SK-N-SH (cell line): ENCODE data around the gene NUSAP1. TPM values are rescaled to one million over a fixed set of nuclear protein-coding genes. Genes with fewer than 3 reads are reported as not detected.

Experiments
- CTCF ChIA-PET: fragments of 300-600, 350-600 bp; formaldehyde crosslinking; extraction: SDS; loops from one replicate; lab custom pipeline; 2021; lab: Yijun Ruan, JAX
- POLR2A ChIA-PET: fragments of 350-600 bp; sonication (Branson Sonifier 250); formaldehyde crosslinking; extraction: SDS; loops from one replicate; lab custom pipeline; 2020; ENCODE audit warnings: antibody characterized with exemption, inconsistent platforms; lab: Yijun Ruan, JAX
- DNase-seq: peaks from one replicate; pipeline ENCODE4 v3.0.0; 2012
- H2AFZ ChIP-seq: fragments of 200-600 bp; sonication (generic); 2 replicates; pipeline ENCODE4 v1.8.1; 2016; ENCODE audit warnings: antibody characterized with exemption, mild to moderate bottlenecking, low read depth
- H3F3A ChIP-seq: fragments of 200-600 bp; sonication (generic); replicated peaks from 2 replicates; pipeline ENCODE3; 2016; ENCODE audit warnings: antibody characterized with exemption, mild to moderate bottlenecking; ENCODE audit not compliant: insufficient read depth
- H3K27ac ChIP-seq, 2 experiments: fragments of 200-500 bp in 1 of 2; fragments of 200-600 bp in 1 of 2; sonication (Bioruptor generic) in 1 of 2; sonication (generic), shearing (Covaris generic) in 1 of 2; 2 replicates each; pipeline versions ENCODE4 v1.5.1 to v1.6.1; 2014 to 2016; ENCODE audit warnings: low read depth in 2 of 2, inconsistent platforms in 1 of 2, low read length in 1 of 2, mild to moderate bottlenecking in 1 of 2, mixed read lengths in 1 of 2
- H3K27me3 ChIP-seq: fragments of 200-600 bp; sonication (generic), shearing (Covaris generic); 2 replicates; pipeline ENCODE4 v1.6.1; 2016; ENCODE audit warnings: mixed run types; ENCODE audit not compliant: insufficient read depth
- H3K36me3 ChIP-seq, 2 experiments: fragments of 200-500 bp in 1 of 2; fragments of 200-600 bp in 1 of 2; sonication (Bioruptor generic) in 1 of 2; sonication (generic) in 1 of 2; replicated peaks in 1 of 2; 2 replicates each; pipeline versions ENCODE3 to v1.5.1; 2014 to 2016; ENCODE audit warnings: low read length in 1 of 2, mild to moderate bottlenecking in 1 of 2; ENCODE audit not compliant: insufficient read depth in 2 of 2, control insufficient read depth in 1 of 2
- H3K4me1 ChIP-seq, 2 experiments: fragments of 200-500 bp in 1 of 2; fragments of 200-600 bp in 1 of 2; sonication (Bioruptor generic) in 1 of 2; sonication (generic), shearing (Covaris generic) in 1 of 2; 2 replicates each; pipeline versions ENCODE4 v1.5.1 to v1.6.1; 2014 to 2016; ENCODE audit warnings: low read depth in 1 of 2, low read length in 1 of 2, mixed run types in 1 of 2; ENCODE audit not compliant: insufficient read depth in 2 of 2, control insufficient read depth in 1 of 2
- H3K4me2 ChIP-seq: fragments of 200-600 bp; sonication (generic), shearing (Covaris generic); 2 replicates; pipeline ENCODE4 v1.6.1; 2017; ENCODE audit warnings: mixed run types
- H3K4me3 ChIP-seq, 2 experiments: fragments of 200-500 bp in 1 of 2; fragments of 200-600 bp in 1 of 2; sonication (Bioruptor generic) in 1 of 2; sonication (generic), shearing (Covaris generic) in 1 of 2; 2 replicates each; pipeline versions ENCODE4 v1.5.1 to v1.8.1; 2014 to 2016; ENCODE audit warnings: low read depth in 2 of 2, inconsistent platforms in 1 of 2, low read length in 1 of 2, mild to moderate bottlenecking in 1 of 2, mixed read lengths in 1 of 2, moderate library complexity in 1 of 2
- H3K79me2 ChIP-seq: fragments of 200-600 bp; sonication (generic); 2 replicates; pipeline ENCODE4 v1.8.1; 2017; ENCODE audit warnings: mild to moderate bottlenecking; ENCODE audit not compliant: insufficient read depth
- H3K9ac ChIP-seq: fragments of 200-600 bp; sonication (generic); 2 replicates; pipeline ENCODE4 v1.6.1; 2017; ENCODE audit warnings: mixed run types
- H3K9me2 ChIP-seq: fragments of 200-600 bp; sonication (generic); 2 replicates; pipeline ENCODE4 v1.6.1; 2017; ENCODE audit warnings: mixed run types
- H3K9me3 ChIP-seq: fragments of 200-600 bp; sonication (generic); 2 replicates; pipeline ENCODE4 v1.6.1; 2017; ENCODE audit warnings: mixed run types, mild to moderate bottlenecking, moderate library complexity
- H4K20me1 ChIP-seq: fragments of 200-600 bp; sonication (generic); 2 replicates; pipeline ENCODE4 v1.6.1; 2017; ENCODE audit warnings: mild to moderate bottlenecking, mixed run types; ENCODE audit not compliant: insufficient read depth
- EZH2phosphoT487 ChIP-seq: fragments of 200-600 bp; sonication (generic); IDR thresholded peaks from 2 replicates; pipeline ENCODE4 v1.6.1; 2017; ENCODE audit warnings: low read depth, mixed run types, mild to moderate bottlenecking, antibody characterized with exemption, moderate library complexity, borderline replicate concordance
- FOSL2 ChIP-seq: IDR thresholded peaks from 2 replicates; pipeline ENCODE4 v1.4.0; 2012; ENCODE audit warnings: low read depth, mild to moderate bottlenecking, moderate library complexity, borderline replicate concordance
- FOXM1 ChIP-seq: IDR thresholded peaks from 2 replicates; pipeline ENCODE4 v1.4.0; 2012; ENCODE audit warnings: low read depth, mild to moderate bottlenecking
- GATA2 ChIP-seq: sonication (generic); formaldehyde crosslinking; IDR thresholded peaks from 2 replicates; pipeline ENCODE4 v1.5.0; 2020; ENCODE audit warnings: mild to moderate bottlenecking, missing genetic modification reagents
- JUND ChIP-seq: IDR thresholded peaks from 2 replicates; pipeline ENCODE4 v1.4.0; 2012
- MEF2A ChIP-seq: IDR thresholded peaks from 2 replicates; pipeline ENCODE4 v1.4.0; 2012; ENCODE audit warnings: low read depth, borderline replicate concordance
- NFIC ChIP-seq: IDR thresholded peaks from 2 replicates; pipeline ENCODE4 v1.4.0; 2012; ENCODE audit warnings: borderline replicate concordance
- PBX3 ChIP-seq: IDR thresholded peaks from 2 replicates; pipeline ENCODE4; 2012
- REST ChIP-seq: IDR thresholded peaks from 2 replicates; pipeline ENCODE4 v1.6.1; 2012; ENCODE audit warnings: mild to moderate bottlenecking, low read depth, low read length, moderate library complexity
- RFX5 ChIP-seq: IDR thresholded peaks from 2 replicates; pipeline ENCODE4 v1.6.1; 2012; ENCODE audit warnings: mild to moderate bottlenecking, improper control_type of control experiment, low read length
- SMC3 ChIP-seq: IDR thresholded peaks from 2 replicates; pipeline ENCODE4 v1.6.1; 2012; ENCODE audit warnings: low read depth, low read length, improper control_type of control experiment
- YY1 ChIP-seq: IDR thresholded peaks from 2 replicates; pipeline ENCODE4 v1.4.0; 2012; ENCODE audit warnings: low read depth, mild to moderate bottlenecking
- WGBS: methylation state at CpG from one replicate; pipeline ENCODE4 v1.1.6; 2017; ENCODE audit warnings: low lambda C conversion rate; 5-methylcytosine and 5-hydroxymethylcytosine counted together
- polyA plus RNA-seq, 3 experiments: library from polyadenylated mRNA; depleted of rRNA; stranded (reverse); fragments of >200 nt; gene quantifications; 2 replicates each; pipeline ENCODE4 v1.2.3, GENCODE V29; 2012

The NUSAP1 gene
- polyA plus RNA-seq, 1 of the 3 experiments (the other 2 are of a cell fraction): 41.1 TPM

- TF ChIP-seq REST (no peak), PBX3 (no peak), NFIC (no peak), EZH2phosphoT487 (no peak), MEF2A (no peak), RFX5 (no peak), JUND (no peak), GATA2 (no peak), SMC3 (no peak), YY1 (no peak), FOSL2 (no peak)
- TF ChIP-seq, all 33 proteins: peak for 0
These were observed 74.7 kb downstream of the NUSAP1 start (continued) for GRCh38 chr15:41407341-41407740.

GRCh38 chr15:41408234-41408641 lies 75.6 kb downstream of the NUSAP1 start:
- Histone ChIP-seq H3K27me3 (no peaks in the 10 kb centered on the region), H3K9ac (no peak overlapping the region), H3K79me2 (no peaks in the 10 kb centered on the region), H3K4me3 (no peak overlapping the region), H3K4me1 (no peaks in the 10 kb centered on the region; a peak in 1 of 4 replicates), H3K9me2 (no peaks in the 10 kb centered on the region), H2AFZ (no peak overlapping the region), H3K4me2 (no peak overlapping the region), H3K27ac (no peak overlapping the region; a peak in 1 of 4 replicates), H3F3A (peaks cover 3% of the 10 kb centered on the region), H3K36me3 (no peaks in the 10 kb centered on the region), H3K9me3 (no peaks in the 10 kb centered on the region), H4K20me1 (no peaks in the 10 kb centered on the region)
- WGBS: 100% methylated on average over 1 of the region's 2 CpGs
- ChIA-PET CTCF (no interaction called here), POLR2A (interaction anchor here (0.7 kb wide), 1 partner anchor 606 kb away, joined by 4 read pairs; no protein-coding TSS in a partner anchor)
- TF ChIP-seq PBX3: no peak
- TF ChIP-seq FOXM1: no peak
- no peak for DNase-seq
